ENCODE measurements around the gene BCL2. TPM values are rescaled to one million over a fixed set of nuclear protein-coding genes. Genes with fewer than 3 reads are reported as not detected.

Gene BCL2
- total RNA-seq, 1 experiment from 2014 or later: 2.5 TPM

DNA sequence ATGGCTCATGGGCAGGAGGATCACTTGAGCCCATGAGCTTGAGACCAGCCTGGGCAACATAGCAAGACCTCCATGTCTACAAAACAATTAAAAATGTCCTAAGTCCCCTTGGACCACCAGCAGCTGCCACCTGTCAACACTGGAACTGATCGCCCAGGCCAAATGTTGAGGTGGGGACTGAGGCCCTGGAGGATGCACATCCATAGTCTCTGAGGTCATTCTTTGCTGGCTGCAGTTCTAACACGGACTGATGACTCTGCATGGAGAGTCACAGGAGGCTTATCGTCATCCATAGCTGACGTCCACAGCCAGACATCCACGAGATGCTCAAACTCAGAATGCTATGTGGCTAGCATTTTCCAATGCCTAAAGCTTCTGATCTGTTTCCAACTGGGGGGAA is 151.3 kb downstream of the BCL2 start:
- DNase-seq (ENCODE audit: low read depth, low spot score) (no peak), ATAC-seq (no peak)
- Histone ChIP-seq H3K9ac (ENCODE audit: low read length) (no peak overlapping the region), H3K27me3 (ENCODE audit: insufficient read depth, low read length) (no peaks in the 10 kb centered on the region), H3K9me2 (ENCODE audit: insufficient read depth) (0 out of 2 replicates have a peak, but pooled peaks cover 3% of the 10 kb centered on the region), H3K79me2 (ENCODE audit: insufficient read depth, low read length) (no peaks in the 10 kb centered on the region), H2AFZ (ENCODE audit: low read depth, low read length, poor library complexity, severe bottlenecking) (no peak overlapping the region), H3K9me3 (ENCODE audit: control insufficient read depth in 1 of 2, insufficient read depth in 1 of 2, low read depth in 1 of 2, low read length in 2 of 2) (no peaks in the 10 kb centered on the region), H3K4me3 (replicated peaks in 1 of 2; ENCODE audit: low read depth in 1 of 2, low read length in 2 of 2) (no peak overlapping the region), H3K4me1 (ENCODE audit: control insufficient read depth in 1 of 2, insufficient read depth in 2 of 2, low read length in 2 of 2) (no peaks in the 10 kb centered on the region), H4K20me1 (ENCODE audit: insufficient read depth) (no peaks in the 10 kb centered on the region), H3K27ac (ENCODE audit: low read depth, low read length) (no peak overlapping the region), H3K36me3 (ENCODE audit: control insufficient read depth in 1 of 2, insufficient read depth in 2 of 2, low read length in 2 of 2) (no peaks in the 10 kb centered on the region), H3K4me2 (ENCODE audit: low read length) (no peak overlapping the region)
- ChIA-PET CTCF (no interaction called here), POLR2A (no interaction called here), RAD21 (ENCODE audit: low non-redundant PET in 1 of 2, low total read pairs in 2 of 2, uncharacterized antibody in 2 of 2, unreplicated experiment in 2 of 2) (no interaction called here)
- intact Hi-C loops (cut with micrococcal nuclease): no loop called here
- BruUV-seq (replicated peaks): no TSS peak
- TF ChIP-seq CEBPB (IDR thresholded peaks at IDR 0.05; ENCODE audit: low read depth) (no peak), RAD21 (IDR thresholded peaks at IDR 0.05; ENCODE audit: low read depth) (no peak), REST (IDR thresholded peaks at IDR 0.05; ENCODE audit: low read depth) (no peak), FOSL1 (IDR thresholded peaks at IDR 0.05; ENCODE audit: low read depth) (no peak), ZNF274 (IDR thresholded peaks at IDR 0.05; ENCODE audit: low read depth, low read length) (no peak), SP1 (IDR thresholded peaks at IDR 0.05; ENCODE audit: low read depth) (no peak), SIN3A (IDR thresholded peaks at IDR 0.05; ENCODE audit: low read depth) (no peak), TCF7L2 (IDR thresholded peaks at IDR 0.05; ENCODE audit: borderline replicate concordance, extremely low read depth, insufficient read depth, insufficient read length) (no peak), POLR2AphosphoS5 (IDR thresholded peaks at IDR 0.05; ENCODE audit: low read depth, low read length) (no peak), SRF (IDR thresholded peaks at IDR 0.05; ENCODE audit: low read depth) (no peak), YY1 (IDR thresholded peaks at IDR 0.05; ENCODE audit: extremely low read depth, insufficient replicate concordance, low read depth, low read length) (no peak), EGR1 (IDR thresholded peaks at IDR 0.05; ENCODE audit: low read depth) (no peak), ELF1 (IDR thresholded peaks at IDR 0.05; ENCODE audit: borderline replicate concordance, low read depth) (no peak)
- TF ChIP-seq, protein P1, sequence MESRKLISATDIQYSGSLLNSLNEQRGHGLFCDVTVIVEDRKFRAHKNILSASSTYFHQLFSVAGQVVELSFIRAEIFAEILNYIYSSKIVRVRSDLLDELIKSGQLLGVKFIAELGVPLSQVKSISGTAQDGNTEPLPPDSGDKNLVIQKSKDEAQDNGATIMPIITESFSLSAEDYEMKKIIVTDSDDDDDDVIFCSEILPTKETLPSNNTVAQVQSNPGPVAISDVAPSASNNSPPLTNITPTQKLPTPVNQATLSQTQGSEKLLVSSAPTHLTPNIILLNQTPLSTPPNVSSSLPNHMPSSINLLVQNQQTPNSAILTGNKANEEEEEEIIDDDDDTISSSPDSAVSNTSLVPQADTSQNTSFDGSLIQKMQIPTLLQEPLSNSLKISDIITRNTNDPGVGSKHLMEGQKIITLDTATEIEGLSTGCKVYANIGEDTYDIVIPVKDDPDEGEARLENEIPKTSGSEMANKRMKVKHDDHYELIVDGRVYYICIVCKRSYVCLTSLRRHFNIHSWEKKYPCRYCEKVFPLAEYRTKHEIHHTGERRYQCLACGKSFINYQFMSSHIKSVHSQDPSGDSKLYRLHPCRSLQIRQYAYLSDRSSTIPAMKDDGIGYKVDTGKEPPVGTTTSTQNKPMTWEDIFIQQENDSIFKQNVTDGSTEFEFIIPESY (IDR thresholded peaks at IDR 0.05; ENCODE audit: extremely low read depth, insufficient replicate concordance, low read length): no peak
- TF ChIP-seq, protein P2, sequence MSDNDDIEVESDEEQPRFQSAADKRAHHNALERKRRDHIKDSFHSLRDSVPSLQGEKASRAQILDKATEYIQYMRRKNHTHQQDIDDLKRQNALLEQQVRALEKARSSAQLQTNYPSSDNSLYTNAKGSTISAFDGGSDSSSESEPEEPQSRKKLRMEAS (IDR thresholded peaks at IDR 0.05): no peak
